ENCODE data around the gene KIN.

GRCh38 chr10:7836571-7836970 is 48.8 kb upstream of the KIN start:
- TF ChIP-seq SPI1 (IDR thresholded peaks at IDR 0.05; ENCODE audit: borderline replicate concordance, low read depth) (no peak), CTCF (IDR thresholded peaks at IDR 0.05; ENCODE audit: insufficient read depth, low read length) (no peak), POLR2AphosphoS5 (IDR thresholded peaks at IDR 0.05; ENCODE audit: low read depth) (no peak), REST (IDR thresholded peaks at IDR 0.05; ENCODE audit: insufficient replicate concordance, low read depth) (no peak)
